Activated naive CD4-positive, alpha-beta T cell treated with anti-CD3 and anti-CD28 coated beads, Interleukin-2, amount 50 U/mL, for 16 hours (primary cell): ENCODE data around the gene DEFB131B.
A peak's percentile ranks its signal among the peaks of the same experiment; 100 is the strongest.
"Not testable (repeated sequence)": the region's sequence is repeated elsewhere in the genome, so short reads cannot be mapped to it uniquely, and the experiment has no call there.

Experiments
- DNase-seq: peaks from one replicate; pipeline ENCODE4 v3.0.0-alpha.2; 2020

The DEFB131B gene

GRCh38 chr11:71911986-71912340 lies 33.7 kb downstream of the DEFB131B start:
- not testable (repeated sequence) for DNase-seq

- DNase-seq, result no peak
Measured at GRCh38 chr11:71913756-71914526, 35.7 kb downstream of the DEFB131B start.

- no peak for DNase-seq
Measured at GRCh38 chr11:71914617-71915189, 36.5 kb downstream of the DEFB131B start.

GRCh38 chr11:71917646-71918140 lies 39.4 kb downstream of the DEFB131B start:
- no peak for DNase-seq

- DNase-seq, result peak; percentile 79
Measured at GRCh38 chr11:71927820-71928736, 49.8 kb downstream of the DEFB131B start, which contains the start of gene XNDC1N. Gene XNDC1N (minus strand): TSS chr11:71928594. CDS start chr11:71923353, 5,241 bp downstream.

GRCh38 chr11:71928737-71929443 lies 50.6 kb downstream of the DEFB131B start, which contains the start of gene RNF121:
Gene RNF121 (plus strand): TSS chr11:71929046. CDS start chr11:71929062, 16 bp downstream.
- DNase-seq, result peak; percentile 99

GRCh38 chr11:71929491-71929890 lies 51.2 kb downstream of the DEFB131B start:
- DNase-seq, result no peak

GRCh38 chr11:71930556-71931244 lies 52.4 kb downstream of the DEFB131B start:
- DNase-seq, result no peak

- no peak for DNase-seq
Measured at GRCh38 chr11:71931245-71931602, 53.0 kb downstream of the DEFB131B start.

- DNase-seq, result no peak
Measured at GRCh38 chr11:71933141-71933933, 55.1 kb downstream of the DEFB131B start.
